HCT116 (cell line): Measurements from ENCODE around the gene MGRN1. TPM values are rescaled to one million over a fixed set of nuclear protein-coding genes. Genes with fewer than 3 reads are reported as not detected.

ENCODE experiments used
- ATAC-seq: fragments of 200-7000 bp; cut with Tn5 transposase; 2 replicates; pipeline ENCODE4 v1.9.1; 2020; ENCODE audit warnings: mild to moderate bottlenecking, moderate library complexity
- BruUV-seq: library from RNA; stranded (reverse); fragments of 400-500 nt; replicated peaks from 2 replicates; lab custom pipeline; 2021; lab: Mats Ljungman, UMichigan
- CTCF ChIA-PET: fragments of 300-600 bp; sonication (Branson Sonifier 250); formaldehyde crosslinking; loops from one replicate; lab custom pipeline; 2021; ENCODE audit warnings: antibody characterized with exemption; lab: Charles Lee
- POLR2A ChIA-PET: fragments of 300-600, 350-600 bp; sonication (Branson Sonifier 250); formaldehyde crosslinking; loops from one replicate; lab custom pipeline; 2021; ENCODE audit warnings: antibody characterized with exemption; lab: Charles Lee
- RAD21 ChIA-PET, 2 experiments: fragments of 300-600 bp; sonication (Branson Sonifier 250); formaldehyde crosslinking; loops; one replicate each; lab custom pipeline; 2023; ENCODE audit warnings: low total read pairs in 2 of 2; ENCODE audit not compliant: uncharacterized antibody in 2 of 2, unreplicated experiment in 2 of 2, low non-redundant PET in 1 of 2; lab: Charles Lee
- DNase-seq: peaks from one replicate; pipeline ENCODE4 v3.0.0-alpha.2; 2010; ENCODE audit warnings: low read depth, low spot score
- H2AFZ ChIP-seq: fragments of 200-600 bp; shearing (Covaris generic), sonication (generic); 2 replicates; pipeline ENCODE4 v1.6.1; 2017; ENCODE audit warnings: low read depth, mixed run types, mixed read lengths, antibody characterized with exemption, low read length; ENCODE audit not compliant: poor library complexity, severe bottlenecking
- H3K27ac ChIP-seq: 2 replicates; pipeline ENCODE4 v1.5.1; 2012; ENCODE audit warnings: low read depth, low read length
- H3K27me3 ChIP-seq: fragments of 200-600 bp; sonication (generic); 2 replicates; pipeline ENCODE4 v1.6.1; 2016; ENCODE audit warnings: mixed run types, low read length, mixed read lengths; ENCODE audit not compliant: insufficient read depth
- H3K36me3 ChIP-seq, 2 experiments: fragments of 200-500 bp in 1 of 2; fragments of 200-600 bp in 1 of 2; sonication (Bioruptor generic) in 1 of 2; sonication (generic) in 1 of 2; 2 replicates each; pipeline versions ENCODE4 v1.5.1 to v1.6.1; 2014 to 2016; ENCODE audit warnings: low read length in 2 of 2, inconsistent platforms in 1 of 2, mixed read lengths in 1 of 2, mixed run types in 1 of 2; ENCODE audit not compliant: insufficient read depth in 2 of 2, control insufficient read depth in 1 of 2
- H3K4me1 ChIP-seq, 2 experiments: fragments of 200-600 bp in 1 of 2; sonication (generic) in 1 of 2; 2 replicates each; pipeline versions ENCODE4 v1.5.1 to v1.6.1; 2012 to 2017; ENCODE audit warnings: low read length in 2 of 2, inconsistent platforms in 1 of 2, mild to moderate bottlenecking in 1 of 2, mixed read lengths in 1 of 2, mixed run types in 1 of 2, moderate library complexity in 1 of 2; ENCODE audit not compliant: insufficient read depth in 2 of 2, control insufficient read depth in 1 of 2
- H3K4me2 ChIP-seq: fragments of 200-600 bp; sonication (generic); 2 replicates; pipeline ENCODE4 v1.6.1; 2017; ENCODE audit warnings: mixed run types, low read length, mixed read lengths
- H3K4me3 ChIP-seq, 2 experiments: fragments of 200-600 bp in 1 of 2; sonication (generic) in 1 of 2; replicated peaks in 1 of 2; 2 replicates each; pipeline ENCODE4 v1.5.1; 2011 to 2016; ENCODE audit warnings: low read length in 2 of 2, control low read depth in 1 of 2, low read depth in 1 of 2, mild to moderate bottlenecking in 1 of 2, mixed read lengths in 1 of 2, mixed run types in 1 of 2
- H3K79me2 ChIP-seq: fragments of 200-600 bp; sonication (generic); 2 replicates; pipeline ENCODE4 v1.6.1; 2017; ENCODE audit warnings: mild to moderate bottlenecking, mixed run types, low read length, moderate library complexity, mixed read lengths; ENCODE audit not compliant: insufficient read depth
- H3K9ac ChIP-seq: fragments of 200-600 bp; sonication (generic); 2 replicates; pipeline ENCODE4 v1.6.1; 2016; ENCODE audit warnings: low read length, mixed read lengths
- H3K9me2 ChIP-seq: fragments of 200-600 bp; sonication (generic), shearing (Covaris generic); 2 replicates; pipeline ENCODE4 v1.6.1; 2017; ENCODE audit warnings: mixed run types, mild to moderate bottlenecking, moderate library complexity; ENCODE audit not compliant: insufficient read depth
- H3K9me3 ChIP-seq, 2 experiments: fragments of 200-500 bp in 1 of 2; fragments of 200-600 bp in 1 of 2; sonication (Bioruptor generic) in 1 of 2; sonication (generic) in 1 of 2; 2 replicates each; pipeline ENCODE4 v1.6.1; 2014 to 2017; ENCODE audit warnings: low read length in 2 of 2, mixed read lengths in 2 of 2, inconsistent platforms in 1 of 2, low read depth in 1 of 2, mild to moderate bottlenecking in 1 of 2, mixed run types in 1 of 2, moderate library complexity in 1 of 2; ENCODE audit not compliant: control insufficient read depth in 1 of 2, insufficient read depth in 1 of 2
- H4K20me1 ChIP-seq: fragments of 200-600 bp; sonication (generic), shearing (Covaris generic); 2 replicates; pipeline ENCODE4 v1.6.1; 2017; ENCODE audit warnings: mixed run types, mild to moderate bottlenecking, moderate library complexity; ENCODE audit not compliant: insufficient read depth
- CEBPB ChIP-seq: IDR thresholded peaks from 2 replicates; pipeline ENCODE4 v1.6.1; 2012; ENCODE audit warnings: low read depth
- EGR1 ChIP-seq: IDR thresholded peaks from 2 replicates; pipeline ENCODE4 v1.6.1; 2012; ENCODE audit warnings: low read depth
- EZH2 ChIP-seq: fragments of 200-600 bp; sonication (generic); IDR thresholded peaks from 2 replicates; pipeline ENCODE4 v1.6.1; 2017; ENCODE audit warnings: antibody characterized with exemption, mixed run types
- POLR2AphosphoS5 ChIP-seq: IDR thresholded peaks from 2 replicates; pipeline ENCODE4 v1.6.1; 2011; ENCODE audit warnings: mild to moderate bottlenecking, low read depth, low read length, moderate library complexity
- RAD21 ChIP-seq: IDR thresholded peaks from 2 replicates; pipeline ENCODE4 v1.6.1; 2012; ENCODE audit warnings: low read depth, mild to moderate bottlenecking
- SIN3A ChIP-seq: IDR thresholded peaks from 2 replicates; pipeline ENCODE4 v1.6.1; 2012; ENCODE audit warnings: low read depth
- SP1 ChIP-seq: IDR thresholded peaks from 2 replicates; pipeline ENCODE4 v1.6.1; 2012; ENCODE audit warnings: low read depth
- YY1 ChIP-seq: IDR thresholded peaks from 2 replicates; pipeline ENCODE4 v1.6.1; 2011; ENCODE audit warnings: low read length, low read depth, moderate library complexity, mild to moderate bottlenecking; ENCODE audit not compliant: insufficient replicate concordance; ENCODE audit errors: extremely low read depth
- intact Hi-C: fragments of 100-400 bp; cut with micrococcal nuclease; formaldehyde crosslinking; loops from 2 replicates; pipeline ENCODE4 v1.10.0; 2022
- total RNA-seq: library from RNA; stranded (reverse); gene quantifications from one replicate; pipeline ENCODE4 v1.2.1, GENCODE V29; 2021; ENCODE audit not compliant: unreplicated experiment
- TF ChIP-seq, protein P1 (sequence below): IDR thresholded peaks from 2 replicates; pipeline ENCODE4 v1.6.1; 2011; ENCODE audit warnings: mild to moderate bottlenecking, low read length, moderate library complexity; ENCODE audit not compliant: insufficient replicate concordance; ENCODE audit errors: extremely low read depth

MGRN1 gene
- total RNA-seq, 1 experiment from 2014 or later: 50.6 TPM

DNA sequence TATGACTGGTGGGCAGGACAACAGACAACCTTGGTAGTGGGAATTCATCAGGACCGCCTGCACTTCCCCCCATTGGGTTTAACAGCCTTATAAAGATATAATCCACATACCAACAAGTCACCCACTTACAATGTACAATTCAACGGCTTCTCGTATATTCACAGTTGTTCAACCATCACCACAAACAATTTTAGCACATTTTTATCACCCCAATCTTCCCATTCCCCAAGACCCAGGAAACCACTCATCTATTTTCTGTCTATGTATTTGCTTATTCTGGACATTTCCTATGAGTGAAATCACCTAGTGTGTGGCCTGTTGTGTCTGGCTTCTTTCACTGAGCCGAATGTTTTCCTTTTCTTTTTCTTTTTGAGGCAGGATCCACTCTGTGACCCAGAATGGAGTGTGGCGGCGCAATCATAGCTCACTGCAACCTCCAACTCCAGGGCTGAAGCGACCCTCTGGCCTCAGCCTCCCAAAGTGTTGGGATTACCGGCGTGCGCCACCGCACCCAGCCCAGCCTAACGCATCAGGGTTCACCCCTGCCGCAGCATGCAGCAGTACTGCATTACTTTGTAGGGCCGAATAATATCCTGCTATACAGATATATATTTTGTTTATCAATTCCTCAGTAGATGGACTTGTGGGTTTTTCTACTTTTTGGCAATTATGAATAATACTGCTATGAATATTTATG lies 98.6 kb downstream of the MGRN1 start:
- no TSS peak for BruUV-seq
- ATAC-seq (no peak), DNase-seq (no peak)
- POLR2A ChIA-PET: no interaction called here
- no peak overlapping the region for H3K27ac ChIP-seq
- H3K9me3 ChIP-seq: no peaks in the 10 kb centered on the region
- H3K36me3 ChIP-seq: peaks cover 3 to 10% of the 10 kb centered on the region in 2 experiments; a peak in 1 of 4 replicates
- no peak overlapping the region for H3K4me2 ChIP-seq
- no peaks in the 10 kb centered on the region for H3K79me2 ChIP-seq
- RAD21 ChIA-PET: no interaction called here
- no peak overlapping the region for H3K4me3 ChIP-seq
- H3K4me1 ChIP-seq: no peaks in the 10 kb centered on the region
- no peaks in the 10 kb centered on the region for H3K9me2 ChIP-seq
- TF ChIP-seq CEBPB (no peak), EZH2 (no peak), SP1 (no peak), YY1 (no peak), SIN3A (no peak), RAD21 (no peak), POLR2AphosphoS5 (no peak), EGR1 (no peak)
- TF ChIP-seq, protein P1, sequence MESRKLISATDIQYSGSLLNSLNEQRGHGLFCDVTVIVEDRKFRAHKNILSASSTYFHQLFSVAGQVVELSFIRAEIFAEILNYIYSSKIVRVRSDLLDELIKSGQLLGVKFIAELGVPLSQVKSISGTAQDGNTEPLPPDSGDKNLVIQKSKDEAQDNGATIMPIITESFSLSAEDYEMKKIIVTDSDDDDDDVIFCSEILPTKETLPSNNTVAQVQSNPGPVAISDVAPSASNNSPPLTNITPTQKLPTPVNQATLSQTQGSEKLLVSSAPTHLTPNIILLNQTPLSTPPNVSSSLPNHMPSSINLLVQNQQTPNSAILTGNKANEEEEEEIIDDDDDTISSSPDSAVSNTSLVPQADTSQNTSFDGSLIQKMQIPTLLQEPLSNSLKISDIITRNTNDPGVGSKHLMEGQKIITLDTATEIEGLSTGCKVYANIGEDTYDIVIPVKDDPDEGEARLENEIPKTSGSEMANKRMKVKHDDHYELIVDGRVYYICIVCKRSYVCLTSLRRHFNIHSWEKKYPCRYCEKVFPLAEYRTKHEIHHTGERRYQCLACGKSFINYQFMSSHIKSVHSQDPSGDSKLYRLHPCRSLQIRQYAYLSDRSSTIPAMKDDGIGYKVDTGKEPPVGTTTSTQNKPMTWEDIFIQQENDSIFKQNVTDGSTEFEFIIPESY: no peak
- intact Hi-C loops: no loop called here
- no peaks in the 10 kb centered on the region for H3K27me3 ChIP-seq
- CTCF ChIA-PET: no interaction called here
- H3K9ac ChIP-seq: no peak overlapping the region
- no peak overlapping the region for H2AFZ ChIP-seq
- no peaks in the 10 kb centered on the region for H4K20me1 ChIP-seq
